WTC11 (cell line): ENCODE results near the gene PLXNA2. TPM values are rescaled to one million over a fixed set of nuclear protein-coding genes. Genes with fewer than 3 reads are reported as not detected.

ENCODE experiments used
- ATAC-seq: fragments of 200-7000 bp; cut with Tn5 transposase; 2 replicates; pipeline ENCODE4 v1.10.0; 2021; ENCODE audit warnings: mild to moderate bottlenecking, moderate library complexity
- CTCF ChIA-PET: fragments of 300-600 bp; sonication (Branson Sonifier 250); formaldehyde crosslinking; loops from one replicate; lab custom pipeline; 2021; ENCODE audit warnings: antibody characterized with exemption; lab: Charles Lee
- POLR2A ChIA-PET: fragments of 350-600 bp; sonication (Branson Sonifier 250); formaldehyde crosslinking; loops from one replicate; lab custom pipeline; 2021; ENCODE audit warnings: antibody characterized with exemption; lab: Charles Lee
- DNase-seq: peaks from one replicate; pipeline ENCODE4 v3.0.0; 2021; ENCODE audit warnings: low spot score
- H3K27ac Mint-ChIP-seq: 2 replicates; pipeline ENCODE4 v1.8.0; 2021; ENCODE audit warnings: mixed read lengths
- H3K27me3 Mint-ChIP-seq: 2 replicates; pipeline ENCODE4 v1.8.0; 2021; ENCODE audit warnings: low read depth, mild to moderate bottlenecking, moderate library complexity, mixed read lengths
- H3K36me3 Mint-ChIP-seq: 2 replicates; pipeline ENCODE4 v1.8.0; 2021; ENCODE audit warnings: mixed read lengths
- H3K4me1 Mint-ChIP-seq: 2 replicates; pipeline ENCODE4 v1.8.0; 2022; ENCODE audit warnings: mixed read lengths
- H3K4me3 Mint-ChIP-seq: 2 replicates; pipeline ENCODE4 v1.8.0; 2021; ENCODE audit warnings: mild to moderate bottlenecking, moderate library complexity, mixed read lengths
- H3K9me3 Mint-ChIP-seq: 2 replicates; pipeline ENCODE4 v1.8.0; 2021; ENCODE audit warnings: mixed read lengths
- ETV6 ChIP-seq: sonication (generic); formaldehyde crosslinking; IDR thresholded peaks from 2 replicates; pipeline ENCODE4 v1.8.1; 2022; ENCODE audit warnings: mild to moderate bottlenecking, missing genetic modification reagents
- FOXK1 ChIP-seq: sonication (generic); formaldehyde crosslinking; IDR thresholded peaks from 2 replicates; pipeline ENCODE4 v1.8.0; 2022; ENCODE audit warnings: mild to moderate bottlenecking, moderate library complexity, missing genetic modification reagents
- GABPB1 ChIP-seq: sonication (generic); formaldehyde crosslinking; IDR thresholded peaks from 2 replicates; pipeline ENCODE4 v1.8.1; 2023; ENCODE audit warnings: mild to moderate bottlenecking, missing genetic modification reagents
- GTF2I ChIP-seq: fragments of 250-450 bp; sonication (Bioruptor Pico); conservative IDR thresholded peaks from 2 replicates; pipeline ENCODE4 v1.4.0; 2021; ENCODE audit warnings: mild to moderate bottlenecking
- JAZF1 ChIP-seq: fragments of 250-450 bp; sonication (Bioruptor Pico); IDR thresholded peaks from 2 replicates; pipeline ENCODE4 v1.9.0; 2021; ENCODE audit warnings: moderate library complexity, mild to moderate bottlenecking, inconsistent platforms
- JUN ChIP-seq: sonication (generic); formaldehyde crosslinking; IDR thresholded peaks from 2 replicates; pipeline ENCODE4 v1.8.0; 2023; ENCODE audit warnings: mild to moderate bottlenecking, missing genetic modification reagents
- MXD4 ChIP-seq: fragments of 250-450 bp; sonication (Bioruptor Pico); IDR thresholded peaks from 2 replicates; pipeline ENCODE4 v1.8.0; 2021; ENCODE audit warnings: mild to moderate bottlenecking, moderate library complexity, borderline replicate concordance
- NFYB ChIP-seq: sonication (generic); formaldehyde crosslinking; conservative IDR thresholded peaks from 2 replicates; pipeline ENCODE4 v1.8.0; 2022; ENCODE audit warnings: low read depth, missing genetic modification reagents
- NR1H2 ChIP-seq: sonication (generic); formaldehyde crosslinking; IDR thresholded peaks from 2 replicates; pipeline ENCODE4 v1.9.0; 2021; ENCODE audit warnings: mild to moderate bottlenecking, moderate library complexity, missing genetic modification reagents
- NR3C1 ChIP-seq: sonication (generic); formaldehyde crosslinking; conservative IDR thresholded peaks from 2 replicates; pipeline ENCODE4 v1.8.1; 2023; ENCODE audit warnings: low read depth, mild to moderate bottlenecking, missing genetic modification reagents
- OVOL2 ChIP-seq: fragments of 250-450 bp; sonication (Bioruptor Pico); IDR thresholded peaks from 2 replicates; pipeline ENCODE4 v1.9.0; 2021; ENCODE audit warnings: mild to moderate bottlenecking, borderline replicate concordance
- TP53 ChIP-seq: sonication (generic); formaldehyde crosslinking; IDR thresholded peaks from 2 replicates; pipeline ENCODE4 v1.8.1; 2023; ENCODE audit warnings: mild to moderate bottlenecking, missing genetic modification reagents
- ZBTB21 ChIP-seq: sonication (generic); formaldehyde crosslinking; IDR thresholded peaks from 2 replicates; pipeline ENCODE4 v1.8.1; 2023; ENCODE audit warnings: mild to moderate bottlenecking, missing genetic modification reagents, borderline replicate concordance
- ZNF423 ChIP-seq: fragments of 250-450 bp; sonication (Bioruptor Pico); IDR thresholded peaks from 2 replicates; pipeline ENCODE4 v2.1.2; 2022; ENCODE audit warnings: mild to moderate bottlenecking, moderate library complexity
- total RNA-seq: library from RNA; stranded (reverse); gene quantifications from 3 replicates; pipeline ENCODE4 v1.2.3, GENCODE V29; 2021
- TF ChIP-seq, protein P1 (sequence below): sonication (generic); formaldehyde crosslinking; IDR thresholded peaks from 2 replicates; pipeline ENCODE4 v1.8.0; 2022; ENCODE audit warnings: mild to moderate bottlenecking, missing genetic modification reagents
- TF ChIP-seq, protein P2 (sequence below): fragments of 250-450 bp; sonication (Bioruptor Pico); conservative IDR thresholded peaks from 2 replicates; pipeline ENCODE4 v1.9.0; 2021; ENCODE audit warnings: mild to moderate bottlenecking
- TF ChIP-seq, protein P3 (sequence below): sonication (generic); formaldehyde crosslinking; IDR thresholded peaks from 2 replicates; pipeline ENCODE4 v1.8.1; 2023; ENCODE audit warnings: mild to moderate bottlenecking, missing genetic modification reagents, moderate library complexity
- TF ChIP-seq, protein P4 (sequence below): sonication (generic); formaldehyde crosslinking; conservative IDR thresholded peaks from 2 replicates; pipeline ENCODE4 v1.8.1; 2023; ENCODE audit warnings: mild to moderate bottlenecking, low read depth, missing genetic modification reagents, moderate library complexity
- TF ChIP-seq, protein P5 (sequence below): fragments of 200-600 bp; IDR thresholded peaks from 2 replicates; pipeline ENCODE4 v1.8.0; 2022; ENCODE audit warnings: antibody characterized with exemption
- TF ChIP-seq, protein P6 (sequence below): sonication (generic); formaldehyde crosslinking; IDR thresholded peaks from 2 replicates; pipeline ENCODE4 v1.8.1; 2023; ENCODE audit warnings: mild to moderate bottlenecking, missing genetic modification reagents
- TF ChIP-seq, protein P7 (sequence below): sonication (generic); formaldehyde crosslinking; IDR thresholded peaks from 2 replicates; pipeline ENCODE4 v1.8.1; 2022; ENCODE audit warnings: missing genetic modification reagents, borderline replicate concordance

Gene PLXNA2
- total RNA-seq, 1 experiment from 2014 or later, result 4.2 TPM

DNA sequence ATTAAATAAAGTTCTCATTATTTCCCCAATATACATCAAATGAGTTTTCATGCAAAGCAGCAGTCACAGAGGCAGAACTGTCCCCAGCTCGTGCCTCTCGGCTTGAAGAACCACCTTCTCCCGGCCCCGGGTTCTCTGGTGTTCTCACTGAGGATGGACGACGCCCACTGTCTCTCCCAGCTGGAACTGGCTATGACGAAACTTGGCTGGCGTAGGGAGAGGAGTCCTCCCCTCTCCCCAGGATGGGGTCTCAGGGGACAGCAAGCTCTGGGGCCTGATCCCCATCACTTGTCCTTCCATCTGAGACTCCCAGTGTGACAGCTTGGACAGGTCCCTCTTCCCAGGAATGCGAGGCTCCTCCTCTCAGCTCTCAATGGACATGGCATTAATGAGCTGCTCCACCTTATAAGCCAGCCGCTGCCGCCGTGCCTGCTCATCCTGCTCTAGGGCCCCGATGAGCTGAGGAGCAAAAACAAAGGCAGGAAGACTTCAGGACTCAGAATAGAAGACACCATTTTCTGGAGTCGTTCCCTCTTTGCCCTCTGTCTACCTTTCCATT, 217.2 kb downstream of the PLXNA2 start:
- Mint-ChIP-seq H3K4me1 (peaks cover 12% of the 10 kb centered on the region), H3K27ac (no peak overlapping the region), H3K27me3 (no peaks in the 10 kb centered on the region), H3K9me3 (no peaks in the 10 kb centered on the region), H3K4me3 (no peak overlapping the region), H3K36me3 (no peaks in the 10 kb centered on the region)
- TF ChIP-seq, protein P1, sequence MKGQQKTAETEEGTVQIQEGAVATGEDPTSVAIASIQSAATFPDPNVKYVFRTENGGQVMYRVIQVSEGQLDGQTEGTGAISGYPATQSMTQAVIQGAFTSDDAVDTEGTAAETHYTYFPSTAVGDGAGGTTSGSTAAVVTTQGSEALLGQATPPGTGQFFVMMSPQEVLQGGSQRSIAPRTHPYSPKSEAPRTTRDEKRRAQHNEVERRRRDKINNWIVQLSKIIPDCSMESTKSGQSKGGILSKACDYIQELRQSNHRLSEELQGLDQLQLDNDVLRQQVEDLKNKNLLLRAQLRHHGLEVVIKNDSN (CRISPR knock-in tag), result no peak
- TF ChIP-seq, protein P2, sequence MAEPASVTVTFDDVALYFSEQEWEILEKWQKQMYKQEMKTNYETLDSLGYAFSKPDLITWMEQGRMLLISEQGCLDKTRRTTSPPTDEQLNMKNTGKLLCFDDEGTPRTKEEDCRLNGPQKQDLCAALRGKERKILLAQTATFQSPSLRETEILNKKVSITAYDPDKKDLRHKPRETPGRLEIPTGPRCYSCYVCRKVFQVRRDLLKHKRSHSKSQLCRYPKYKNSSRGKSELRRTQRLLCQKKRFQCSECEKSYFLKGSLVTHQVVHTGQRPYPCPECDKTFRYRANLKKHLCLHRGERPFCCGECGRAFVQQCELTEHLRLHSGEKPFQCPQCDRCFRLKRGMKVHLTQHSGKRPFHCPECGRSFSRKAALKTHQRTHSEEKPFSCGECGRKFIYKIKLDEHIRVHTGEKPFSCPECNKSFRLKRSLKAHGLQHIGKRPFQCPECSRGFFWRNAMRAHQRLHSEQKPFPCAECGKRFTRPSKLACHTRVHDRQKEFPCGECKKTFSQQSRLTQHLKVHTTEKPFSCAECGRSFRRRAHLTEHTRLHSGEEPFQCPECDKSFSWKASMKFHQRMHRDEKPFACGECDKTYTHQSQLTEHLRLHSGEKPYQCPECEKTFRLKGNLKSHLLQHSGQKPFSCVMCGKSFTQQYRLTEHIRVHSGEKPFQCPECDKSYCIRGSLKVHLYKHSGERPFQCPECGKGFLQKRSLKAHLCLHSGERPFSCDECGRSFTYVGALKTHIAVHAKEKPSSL (CRISPR knock-in tag), result no peak
- TF ChIP-seq, protein P3, sequence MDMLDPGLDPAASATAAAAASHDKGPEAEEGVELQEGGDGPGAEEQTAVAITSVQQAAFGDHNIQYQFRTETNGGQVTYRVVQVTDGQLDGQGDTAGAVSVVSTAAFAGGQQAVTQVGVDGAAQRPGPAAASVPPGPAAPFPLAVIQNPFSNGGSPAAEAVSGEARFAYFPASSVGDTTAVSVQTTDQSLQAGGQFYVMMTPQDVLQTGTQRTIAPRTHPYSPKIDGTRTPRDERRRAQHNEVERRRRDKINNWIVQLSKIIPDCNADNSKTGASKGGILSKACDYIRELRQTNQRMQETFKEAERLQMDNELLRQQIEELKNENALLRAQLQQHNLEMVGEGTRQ (CRISPR knock-in tag), result no peak
- TF ChIP-seq ETV6, result no peak
- no peak for TF ChIP-seq ZBTB21 (CRISPR knock-in tag)
- TF ChIP-seq JAZF1, result no peak
- TF ChIP-seq ZNF423 (CRISPR knock-in tag), result no peak
- CTCF ChIA-PET, result interaction anchor here (0.7 to 1.4 kb wide), 5 partner anchors 9 to 211 kb away, joined by 3 to 5 read pairs (median 4); no protein-coding TSS in a partner anchor
- DNase-seq, result no peak
- POLR2A ChIA-PET, result interaction anchor here (0.6 kb wide), 1 partner anchor 211 kb away, joined by 3 read pairs; no protein-coding TSS in a partner anchor
- peak; percentile 60 for ATAC-seq

DNA sequence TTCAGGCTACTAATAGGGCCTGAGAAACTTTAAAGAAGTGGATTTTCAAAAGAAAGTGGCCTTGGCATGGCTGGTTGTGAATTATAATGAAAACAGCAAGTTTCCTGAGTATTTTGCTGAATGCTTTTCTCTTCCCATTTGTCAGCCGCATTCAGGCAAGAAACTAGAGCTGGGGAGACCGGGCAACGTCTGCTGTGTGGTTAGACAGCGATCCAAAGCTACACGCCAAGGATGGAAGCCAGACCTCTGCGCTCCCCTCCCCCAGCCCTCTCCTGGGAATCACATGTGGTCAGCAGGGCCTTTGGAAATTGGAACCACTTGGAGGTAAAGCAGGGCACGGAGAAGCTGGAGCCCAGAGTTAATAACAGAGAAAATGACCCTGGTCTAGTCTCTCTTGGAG, 219.2 kb downstream of the PLXNA2 start:
- ATAC-seq (no peak), DNase-seq (no peak)
- ChIA-PET POLR2A (no interaction called here), CTCF (interaction anchor here (0.7 to 4.4 kb wide), 3 partner anchors 20 to 105 kb away, joined by 4 to 61 read pairs (median 7); no protein-coding TSS in a partner anchor)
- TF ChIP-seq, protein P4, sequence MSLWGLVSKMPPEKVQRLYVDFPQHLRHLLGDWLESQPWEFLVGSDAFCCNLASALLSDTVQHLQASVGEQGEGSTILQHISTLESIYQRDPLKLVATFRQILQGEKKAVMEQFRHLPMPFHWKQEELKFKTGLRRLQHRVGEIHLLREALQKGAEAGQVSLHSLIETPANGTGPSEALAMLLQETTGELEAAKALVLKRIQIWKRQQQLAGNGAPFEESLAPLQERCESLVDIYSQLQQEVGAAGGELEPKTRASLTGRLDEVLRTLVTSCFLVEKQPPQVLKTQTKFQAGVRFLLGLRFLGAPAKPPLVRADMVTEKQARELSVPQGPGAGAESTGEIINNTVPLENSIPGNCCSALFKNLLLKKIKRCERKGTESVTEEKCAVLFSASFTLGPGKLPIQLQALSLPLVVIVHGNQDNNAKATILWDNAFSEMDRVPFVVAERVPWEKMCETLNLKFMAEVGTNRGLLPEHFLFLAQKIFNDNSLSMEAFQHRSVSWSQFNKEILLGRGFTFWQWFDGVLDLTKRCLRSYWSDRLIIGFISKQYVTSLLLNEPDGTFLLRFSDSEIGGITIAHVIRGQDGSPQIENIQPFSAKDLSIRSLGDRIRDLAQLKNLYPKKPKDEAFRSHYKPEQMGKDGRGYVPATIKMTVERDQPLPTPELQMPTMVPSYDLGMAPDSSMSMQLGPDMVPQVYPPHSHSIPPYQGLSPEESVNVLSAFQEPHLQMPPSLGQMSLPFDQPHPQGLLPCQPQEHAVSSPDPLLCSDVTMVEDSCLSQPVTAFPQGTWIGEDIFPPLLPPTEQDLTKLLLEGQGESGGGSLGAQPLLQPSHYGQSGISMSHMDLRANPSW (CRISPR knock-in tag), result no peak
- TF ChIP-seq NR3C1 (CRISPR knock-in tag) (no peak), MXD4 (CRISPR knock-in tag) (no peak), ETV6 (no peak), FOXK1 (CRISPR knock-in tag) (no peak)
- TF ChIP-seq, protein P5, sequence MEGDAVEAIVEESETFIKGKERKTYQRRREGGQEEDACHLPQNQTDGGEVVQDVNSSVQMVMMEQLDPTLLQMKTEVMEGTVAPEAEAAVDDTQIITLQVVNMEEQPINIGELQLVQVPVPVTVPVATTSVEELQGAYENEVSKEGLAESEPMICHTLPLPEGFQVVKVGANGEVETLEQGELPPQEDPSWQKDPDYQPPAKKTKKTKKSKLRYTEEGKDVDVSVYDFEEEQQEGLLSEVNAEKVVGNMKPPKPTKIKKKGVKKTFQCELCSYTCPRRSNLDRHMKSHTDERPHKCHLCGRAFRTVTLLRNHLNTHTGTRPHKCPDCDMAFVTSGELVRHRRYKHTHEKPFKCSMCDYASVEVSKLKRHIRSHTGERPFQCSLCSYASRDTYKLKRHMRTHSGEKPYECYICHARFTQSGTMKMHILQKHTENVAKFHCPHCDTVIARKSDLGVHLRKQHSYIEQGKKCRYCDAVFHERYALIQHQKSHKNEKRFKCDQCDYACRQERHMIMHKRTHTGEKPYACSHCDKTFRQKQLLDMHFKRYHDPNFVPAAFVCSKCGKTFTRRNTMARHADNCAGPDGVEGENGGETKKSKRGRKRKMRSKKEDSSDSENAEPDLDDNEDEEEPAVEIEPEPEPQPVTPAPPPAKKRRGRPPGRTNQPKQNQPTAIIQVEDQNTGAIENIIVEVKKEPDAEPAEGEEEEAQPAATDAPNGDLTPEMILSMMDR, result no peak
- Mint-ChIP-seq H3K36me3 (no peaks in the 10 kb centered on the region), H3K4me1 (peaks cover 12% of the 10 kb centered on the region), H3K27me3 (0 out of 2 replicates have a peak, but pooled peaks cover 3% of the 10 kb centered on the region), H3K4me3 (no peak overlapping the region), H3K9me3 (no peaks in the 10 kb centered on the region), H3K27ac (no peak overlapping the region)

DNA sequence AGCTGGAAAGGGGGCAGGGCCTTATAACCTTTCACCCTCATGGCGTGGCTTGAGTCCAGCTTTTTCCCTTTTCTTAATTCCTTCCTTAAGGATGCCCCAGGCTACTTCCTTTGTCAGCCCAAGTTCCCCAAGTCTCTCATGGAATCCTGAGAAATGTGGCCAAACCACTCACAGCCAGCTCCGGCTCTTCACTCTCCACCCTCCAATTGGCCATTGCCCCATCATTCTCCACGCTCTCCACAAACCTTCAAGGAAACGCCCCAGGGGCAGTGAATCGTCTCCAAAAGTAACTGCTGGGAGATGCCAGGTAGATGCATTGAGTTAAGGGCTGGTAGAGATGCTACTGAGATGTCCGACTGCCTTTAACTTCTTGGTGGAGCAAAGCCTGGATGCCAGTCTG, 219.8 kb downstream of the PLXNA2 start:
- H3K4me1 Mint-ChIP-seq, result peaks cover 12% of the 10 kb centered on the region
- no peaks in the 10 kb centered on the region for H3K9me3 Mint-ChIP-seq
- ChIA-PET CTCF (interaction anchor here (2.1 to 4.4 kb wide), 4 partner anchors 27 to 228 kb away, joined by 8 to 61 read pairs (median 22); no protein-coding TSS in a partner anchor), POLR2A (no interaction called here)
- H3K27ac Mint-ChIP-seq, result no peak overlapping the region
- ATAC-seq (no peak), DNase-seq (no peak)
- H3K27me3 Mint-ChIP-seq, result peaks cover 6% of the 10 kb centered on the region; the same call in 1 of the 2 replicates
- H3K4me3 Mint-ChIP-seq, result no peak overlapping the region
- no peaks in the 10 kb centered on the region for H3K36me3 Mint-ChIP-seq
- TF ChIP-seq NR1H2, result no peak
- TF ChIP-seq, protein P6, sequence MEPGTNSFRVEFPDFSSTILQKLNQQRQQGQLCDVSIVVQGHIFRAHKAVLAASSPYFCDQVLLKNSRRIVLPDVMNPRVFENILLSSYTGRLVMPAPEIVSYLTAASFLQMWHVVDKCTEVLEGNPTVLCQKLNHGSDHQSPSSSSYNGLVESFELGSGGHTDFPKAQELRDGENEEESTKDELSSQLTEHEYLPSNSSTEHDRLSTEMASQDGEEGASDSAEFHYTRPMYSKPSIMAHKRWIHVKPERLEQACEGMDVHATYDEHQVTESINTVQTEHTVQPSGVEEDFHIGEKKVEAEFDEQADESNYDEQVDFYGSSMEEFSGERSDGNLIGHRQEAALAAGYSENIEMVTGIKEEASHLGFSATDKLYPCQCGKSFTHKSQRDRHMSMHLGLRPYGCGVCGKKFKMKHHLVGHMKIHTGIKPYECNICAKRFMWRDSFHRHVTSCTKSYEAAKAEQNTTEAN (CRISPR knock-in tag), result no peak
- no peak for TF ChIP-seq GTF2I (CRISPR knock-in tag)
- TF ChIP-seq OVOL2 (CRISPR knock-in tag), result no peak
- no peak for TF ChIP-seq NFYB (CRISPR knock-in tag)
- no peak for TF ChIP-seq JUN
- no peak for TF ChIP-seq GABPB1 (CRISPR knock-in tag)
- no peak for TF ChIP-seq TP53 (CRISPR knock-in tag)
- TF ChIP-seq, protein P7, sequence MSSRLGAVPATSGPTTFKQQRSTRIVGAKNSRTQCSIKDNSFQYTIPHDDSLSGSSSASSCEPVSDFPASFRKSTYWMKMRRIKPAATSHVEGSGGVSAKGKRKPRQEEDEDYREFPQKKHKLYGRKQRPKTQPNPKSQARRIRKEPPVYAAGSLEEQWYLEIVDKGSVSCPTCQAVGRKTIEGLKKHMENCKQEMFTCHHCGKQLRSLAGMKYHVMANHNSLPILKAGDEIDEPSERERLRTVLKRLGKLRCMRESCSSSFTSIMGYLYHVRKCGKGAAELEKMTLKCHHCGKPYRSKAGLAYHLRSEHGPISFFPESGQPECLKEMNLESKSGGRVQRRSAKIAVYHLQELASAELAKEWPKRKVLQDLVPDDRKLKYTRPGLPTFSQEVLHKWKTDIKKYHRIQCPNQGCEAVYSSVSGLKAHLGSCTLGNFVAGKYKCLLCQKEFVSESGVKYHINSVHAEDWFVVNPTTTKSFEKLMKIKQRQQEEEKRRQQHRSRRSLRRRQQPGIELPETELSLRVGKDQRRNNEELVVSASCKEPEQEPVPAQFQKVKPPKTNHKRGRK, result no peak
